ENCODE results near the gene CCL25. TPM values are rescaled to one million over a fixed set of nuclear protein-coding genes. Genes with fewer than 3 reads are reported as not detected.

The CCL25 gene
- total and polyA plus RNA-seq, 9 of the 15 experiments (the other 6 are each of a cell fraction or from before 2014, with no cell fraction given): 0.15 TPM; not detected in 8

DNA sequence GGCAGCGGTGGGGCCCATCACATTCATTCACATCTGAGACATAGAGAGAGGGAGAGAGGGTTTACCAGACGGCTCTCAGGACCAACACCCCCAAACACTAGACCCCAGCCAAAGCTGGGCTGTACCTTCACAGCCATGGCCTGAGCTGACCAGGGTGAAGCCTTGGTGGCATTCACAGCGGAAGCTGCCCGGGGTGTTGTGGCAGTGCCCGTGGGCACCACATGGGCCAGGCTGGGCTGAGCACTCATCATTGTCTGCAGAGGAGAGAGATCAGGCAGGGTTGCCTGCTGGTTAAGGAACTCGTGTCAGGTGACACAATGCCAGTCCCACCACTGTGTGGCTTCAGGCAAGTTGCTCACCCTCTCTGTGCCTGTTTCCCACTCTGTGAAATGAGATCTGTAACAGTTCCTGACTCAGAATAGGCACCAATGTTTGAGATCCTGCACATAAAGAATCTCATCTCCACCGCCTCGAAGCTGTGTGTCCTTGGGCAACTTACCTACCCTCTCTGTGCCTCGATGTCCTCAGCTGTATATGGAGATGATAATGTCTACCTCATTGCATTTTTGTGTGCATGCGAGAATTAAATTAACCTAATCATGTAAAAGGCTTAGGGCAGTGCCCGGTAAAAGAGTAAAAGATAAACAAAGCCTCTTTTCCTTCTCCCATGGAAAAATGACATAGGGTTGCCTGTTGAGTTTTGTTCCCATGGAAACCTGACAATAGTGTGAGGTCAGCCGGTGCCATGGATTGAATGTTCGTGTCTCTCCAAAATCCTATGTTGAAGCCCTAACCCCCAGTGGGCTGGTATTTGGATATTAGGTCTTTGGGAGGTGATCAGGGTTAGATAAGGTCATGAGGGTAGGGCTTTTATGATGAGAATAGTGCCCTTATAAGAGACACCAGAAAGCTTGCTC lies 22.9 kb downstream of the CCL25 start (continued):
- TF ChIP-seq HMGN3 (IDR thresholded peaks at IDR 0.05; ENCODE audit: borderline replicate concordance, extremely low read depth, insufficient read length, low read depth, low read length) (no peak), EP400 (IDR thresholded peaks at IDR 0.05) (no peak), KLF1 (tag; IDR thresholded peaks at IDR 0.05) (no peak), RBM15 (IDR thresholded peaks at IDR 0.05; ENCODE audit: insufficient read depth, low read length) (no peak), SETDB1 (IDR thresholded peaks at IDR 0.05; ENCODE audit: low read length) (no peak), PTBP1 (IDR thresholded peaks at IDR 0.05; ENCODE audit: low read depth, low read length) (no peak), SP1 (CRISPR knock-in tag; IDR thresholded peaks at IDR 0.05) (0 out of 2 replicates have a peak, but pooled peaks have one; percentile 33), CAMTA2 (CRISPR knock-in tag; conservative IDR thresholded peaks at IDR 0.05) (no peak), CBX5 (IDR thresholded peaks at IDR 0.05; ENCODE audit: borderline replicate concordance, low read depth) (no peak), GTF2F1 (IDR thresholded peaks at IDR 0.05; ENCODE audit: low read depth, low read length) (no peak), SMARCA5 (IDR thresholded peaks at IDR 0.05) (peak; percentile 78), FOXJ2 (tag; IDR thresholded peaks at IDR 0.05) (peak; percentile 89), ZNF316 (IDR thresholded peaks at IDR 0.05) (no peak), BMI1 (IDR thresholded peaks at IDR 0.05; ENCODE audit: low read length) (no peak), CHD1 (IDR thresholded peaks at IDR 0.05; ENCODE audit: low read length) (no peak), ZNF41 (CRISPR knock-in tag; conservative IDR thresholded peaks at IDR 0.05) (no peak), GATAD2B (IDR thresholded peaks at IDR 0.05; ENCODE audit: borderline replicate concordance) (no peak), ARNT (IDR thresholded peaks at IDR 0.05) (no peak), CBX3 (IDR thresholded peaks at IDR 0.05; ENCODE audit: borderline replicate concordance in 1 of 2, low read length in 2 of 2) (peak in 1 of 2 experiments; percentile 39; a peak in 1 of 3 replicates), ARID1B (IDR thresholded peaks at IDR 0.05) (no peak), MYNN (IDR thresholded peaks at IDR 0.05) (no peak), MYNN (CRISPR knock-in tag; IDR thresholded peaks at IDR 0.05) (no peak), ZNF3 (CRISPR knock-in tag; IDR thresholded peaks at IDR 0.05) (no peak), ZNF436 (CRISPR knock-in tag; IDR thresholded peaks at IDR 0.05) (no peak), ZNF431 (CRISPR knock-in tag; IDR thresholded peaks at IDR 0.05) (no peak), CHD4 (IDR thresholded peaks at IDR 0.05; ENCODE audit: insufficient read depth, insufficient replicate concordance, low read depth, low read length, poor library complexity, severe bottlenecking) (peak; percentile 49), MTA2 (IDR thresholded peaks at IDR 0.05; ENCODE audit: low read depth) (no peak), POLR2AphosphoS2 (IDR thresholded peaks at IDR 0.05; ENCODE audit: low read length) (no peak), GATAD2A (IDR thresholded peaks at IDR 0.05) (no peak)
- TF ChIP-seq, protein P1, sequence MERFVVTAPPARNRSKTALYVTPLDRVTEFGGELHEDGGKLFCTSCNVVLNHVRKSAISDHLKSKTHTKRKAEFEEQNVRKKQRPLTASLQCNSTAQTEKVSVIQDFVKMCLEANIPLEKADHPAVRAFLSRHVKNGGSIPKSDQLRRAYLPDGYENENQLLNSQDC (CRISPR knock-in tag; IDR thresholded peaks at IDR 0.05): no peak
- TF ChIP-seq, protein P2, sequence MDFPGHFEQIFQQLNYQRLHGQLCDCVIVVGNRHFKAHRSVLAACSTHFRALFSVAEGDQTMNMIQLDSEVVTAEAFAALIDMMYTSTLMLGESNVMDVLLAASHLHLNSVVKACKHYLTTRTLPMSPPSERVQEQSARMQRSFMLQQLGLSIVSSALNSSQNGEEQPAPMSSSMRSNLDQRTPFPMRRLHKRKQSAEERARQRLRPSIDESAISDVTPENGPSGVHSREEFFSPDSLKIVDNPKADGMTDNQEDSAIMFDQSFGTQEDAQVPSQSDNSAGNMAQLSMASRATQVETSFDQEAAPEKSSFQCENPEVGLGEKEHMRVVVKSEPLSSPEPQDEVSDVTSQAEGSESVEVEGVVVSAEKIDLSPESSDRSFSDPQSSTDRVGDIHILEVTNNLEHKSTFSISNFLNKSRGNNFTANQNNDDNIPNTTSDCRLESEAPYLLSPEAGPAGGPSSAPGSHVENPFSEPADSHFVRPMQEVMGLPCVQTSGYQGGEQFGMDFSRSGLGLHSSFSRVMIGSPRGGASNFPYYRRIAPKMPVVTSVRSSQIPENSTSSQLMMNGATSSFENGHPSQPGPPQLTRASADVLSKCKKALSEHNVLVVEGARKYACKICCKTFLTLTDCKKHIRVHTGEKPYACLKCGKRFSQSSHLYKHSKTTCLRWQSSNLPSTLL (IDR thresholded peaks at IDR 0.05): no peak
